Endometrial microvascular endothelial cells (primary cell): ENCODE results near the gene SCARF2. TPM values are rescaled to one million over a fixed set of nuclear protein-coding genes. Genes with fewer than 3 reads are reported as not detected.
"Not testable (repeated sequence)": the region's sequence is repeated elsewhere in the genome, so short reads cannot be mapped to it uniquely, and the experiment has no call there.

Experiments used
- in situ Hi-C: cut with HindIII; loops from 2 replicates; pipeline ENCODE4 v1.10.0; 2017; ENCODE audit warnings: low sequenced_read_pairs, low pct_unique_long_range_greater_than_20kb; ENCODE audit errors: inconsistent ontology term
- total RNA-seq: library from RNA; depleted of rRNA; stranded (reverse); fragments of >200 nt; gene quantifications from one replicate; pipeline ENCODE4 v1.2.3, GENCODE V29; 2015; ENCODE audit errors: inconsistent ontology term

Gene SCARF2
- total RNA-seq, 1 donor from 2014 or later: 5.0 TPM

GRCh38 chr22:20386336-20386735 is 51.3 kb downstream of the SCARF2 start:
- in situ Hi-C loops: no loop called here

GRCh38 chr22:20384865-20385264 is 52.8 kb downstream of the SCARF2 start:
- in situ Hi-C loops: no loop called here

- in situ Hi-C loops: no loop called here
Measured at GRCh38 chr22:20384171-20384570, 53.5 kb downstream of the SCARF2 start.

GRCh38 chr22:20383538-20383937 is 54.1 kb downstream of the SCARF2 start:
- in situ Hi-C loops: no loop called here

- in situ Hi-C loops: no loop called here
Measured at GRCh38 chr22:20380486-20380885, 57.1 kb downstream of the SCARF2 start.

- in situ Hi-C loops: not testable (repeated sequence)
Measured at GRCh38 chr22:20378684-20379083, 58.9 kb downstream of the SCARF2 start.

- in situ Hi-C loops: no loop called here
Measured at GRCh38 chr22:20378110-20378509, 59.5 kb downstream of the SCARF2 start.

- in situ Hi-C loops: not testable (repeated sequence)
Measured at GRCh38 chr22:20376983-20377382, 60.6 kb downstream of the SCARF2 start.

GRCh38 chr22:20376281-20376680 is 61.3 kb downstream of the SCARF2 start:
- in situ Hi-C loops: not testable (repeated sequence)

Other genes with a start within 250 kb of the SCARF2 start
- gene RTN4R, start 169.5 kb downstream of the SCARF2 start, total RNA-seq: not detected
- gene DGCR6L, start 117.8 kb downstream of the SCARF2 start, total RNA-seq: 78.5 TPM
- gene ZNF74, start 43.7 kb downstream of the SCARF2 start, total RNA-seq: 41.5 TPM
- gene KLHL22, start 58.0 kb upstream of the SCARF2 start, total RNA-seq: 30.8 TPM
- 48.4 TPM for gene MED15, start 69.8 kb upstream of the SCARF2 start, total RNA-seq